Fibroblast of lung (primary cell): Measurements from ENCODE around the gene SUGP2. TPM values are rescaled to one million over a fixed set of nuclear protein-coding genes. Genes with fewer than 3 reads are reported as not detected.

Experiments
- DNase-seq, 2 donors: peaks; one replicate each; pipeline versions ENCODE4 v3.0.0 to v3.0.0-alpha.2; 2010; ENCODE audit warnings: low read depth in 2 of 2
- H2AFZ ChIP-seq: 2 replicates; pipeline ENCODE4 v1.5.1; 2012; ENCODE audit warnings: low read length, control low read depth, inconsistent platforms
- H3K27ac ChIP-seq: 2 replicates; pipeline ENCODE4 v1.5.1; 2011; ENCODE audit warnings: low read length, control low read depth; ENCODE audit not compliant: insufficient read depth
- H3K27me3 ChIP-seq: 2 replicates; pipeline ENCODE4 v1.5.1; 2011; ENCODE audit warnings: mild to moderate bottlenecking, low read length; ENCODE audit not compliant: control insufficient read depth, insufficient read depth
- H3K36me3 ChIP-seq: 2 replicates; pipeline ENCODE4 v1.5.1; 2011; ENCODE audit warnings: low read length; ENCODE audit not compliant: control insufficient read depth, insufficient read depth
- H3K4me1 ChIP-seq: 2 replicates; pipeline ENCODE4 v1.5.1; 2011; ENCODE audit warnings: low read length; ENCODE audit not compliant: control insufficient read depth, insufficient read depth; ENCODE audit errors: extremely low read depth
- H3K4me2 ChIP-seq: 2 replicates; pipeline ENCODE4 v1.5.1; 2011; ENCODE audit warnings: low read length, control low read depth; ENCODE audit not compliant: insufficient read depth; ENCODE audit errors: extremely low read depth
- H3K4me3 ChIP-seq, 4 experiments: fragments of 200-600 bp in 1 of 4; sonication (generic) in 1 of 4; replicated peaks in 1 of 4; 2 replicates each; pipeline ENCODE4 v1.5.1; 2011 to 2016; ENCODE audit warnings: low read length in 4 of 4, low read depth in 3 of 4, mild to moderate bottlenecking in 3 of 4, control low read depth in 2 of 4, inconsistent platforms in 1 of 4, mixed read lengths in 1 of 4; ENCODE audit not compliant: insufficient read depth in 1 of 4; ENCODE audit errors: control extremely low read depth in 1 of 4
- H3K79me2 ChIP-seq: 2 replicates; pipeline ENCODE4 v1.5.1; 2012; ENCODE audit warnings: mild to moderate bottlenecking, low read length, inconsistent platforms; ENCODE audit not compliant: control insufficient read depth, insufficient read depth
- H3K9ac ChIP-seq: 2 replicates; pipeline ENCODE4 v1.5.1; 2011; ENCODE audit warnings: mild to moderate bottlenecking, low read length, control low read depth; ENCODE audit not compliant: insufficient read depth
- H3K9me3 ChIP-seq: 2 replicates; pipeline ENCODE4 v1.5.1; 2012; ENCODE audit warnings: low read depth, low read length; ENCODE audit not compliant: control insufficient read depth, insufficient read depth
- H4K20me1 ChIP-seq: 2 replicates; pipeline ENCODE4 v1.5.1; 2011; ENCODE audit warnings: low read length; ENCODE audit not compliant: control insufficient read depth, insufficient read depth; ENCODE audit errors: extremely low read depth
- EZH2 ChIP-seq: IDR thresholded peaks from 2 replicates; pipeline ENCODE4 v1.5.1; 2012; ENCODE audit warnings: low read length, control low read depth, mild to moderate bottlenecking; ENCODE audit errors: missing control alignments
- polyA plus RNA-seq, 2 donors: library from polyadenylated mRNA; depleted of rRNA in 1 of 2; stranded (reverse) in 1 of 2; unstranded in 1 of 2; fragments of >200 nt; gene quantifications; 2 replicates each; pipeline ENCODE4 v1.2.1, GENCODE V29; 2011 to 2012; ENCODE audit warnings: missing spikeins in 1 of 2
- total RNA-seq: library from RNA; depleted of rRNA; stranded (reverse); fragments of >200 nt; gene quantifications from 2 replicates; pipeline ENCODE4 v1.2.1, GENCODE V29; 2014
- TF ChIP-seq, protein P1 (sequence below), 2 donors: IDR thresholded peaks in 1 of 2; conservative IDR thresholded peaks in 1 of 2; 1 replicate in 1 of 2; 2 replicates in 1 of 2; pipeline ENCODE4 v1.5.1; 2011 to 2012; ENCODE audit warnings: low read length in 2 of 2, control low read depth in 1 of 2, inconsistent platforms in 1 of 2, low read depth in 1 of 2, mild to moderate bottlenecking in 1 of 2

SUGP2 gene
- total and polyA plus RNA-seq, 2 donors (not counting 1 experiment from before 2014, with no cell fraction given) = 29.2 to 31.4 TPM

DNA sequence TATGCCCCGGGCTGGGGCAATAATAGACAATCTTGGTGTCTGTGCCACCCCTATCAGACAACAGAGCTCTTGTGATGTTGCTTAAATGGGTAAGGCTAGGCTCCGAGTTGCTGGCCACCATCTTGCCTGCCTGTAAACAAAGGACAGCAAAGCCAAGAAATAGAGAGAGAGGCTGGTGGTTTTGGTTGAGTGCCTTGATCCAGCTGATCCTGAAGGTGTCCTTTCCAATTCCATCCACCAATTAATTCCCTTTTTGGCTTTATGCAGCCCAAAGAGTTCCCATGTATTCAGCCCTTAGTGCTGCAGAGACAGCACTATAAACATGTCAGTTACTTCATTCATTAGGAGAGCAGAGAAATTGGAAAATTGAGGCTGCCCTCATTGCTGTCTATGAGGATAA, 50.6 kb downstream of the SUGP2 start:
- no peaks in the 10 kb centered on the region for H3K79me2 ChIP-seq
- TF ChIP-seq, protein P1, sequence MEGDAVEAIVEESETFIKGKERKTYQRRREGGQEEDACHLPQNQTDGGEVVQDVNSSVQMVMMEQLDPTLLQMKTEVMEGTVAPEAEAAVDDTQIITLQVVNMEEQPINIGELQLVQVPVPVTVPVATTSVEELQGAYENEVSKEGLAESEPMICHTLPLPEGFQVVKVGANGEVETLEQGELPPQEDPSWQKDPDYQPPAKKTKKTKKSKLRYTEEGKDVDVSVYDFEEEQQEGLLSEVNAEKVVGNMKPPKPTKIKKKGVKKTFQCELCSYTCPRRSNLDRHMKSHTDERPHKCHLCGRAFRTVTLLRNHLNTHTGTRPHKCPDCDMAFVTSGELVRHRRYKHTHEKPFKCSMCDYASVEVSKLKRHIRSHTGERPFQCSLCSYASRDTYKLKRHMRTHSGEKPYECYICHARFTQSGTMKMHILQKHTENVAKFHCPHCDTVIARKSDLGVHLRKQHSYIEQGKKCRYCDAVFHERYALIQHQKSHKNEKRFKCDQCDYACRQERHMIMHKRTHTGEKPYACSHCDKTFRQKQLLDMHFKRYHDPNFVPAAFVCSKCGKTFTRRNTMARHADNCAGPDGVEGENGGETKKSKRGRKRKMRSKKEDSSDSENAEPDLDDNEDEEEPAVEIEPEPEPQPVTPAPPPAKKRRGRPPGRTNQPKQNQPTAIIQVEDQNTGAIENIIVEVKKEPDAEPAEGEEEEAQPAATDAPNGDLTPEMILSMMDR (conservative IDR thresholded peaks at IDR 0.05 in 1 of 2, IDR thresholded peaks at IDR 0.05 in 1 of 2; ENCODE audit: low read depth in 1 of 2, low read length in 2 of 2) = no peak
- TF ChIP-seq EZH2 = no peak

DNA sequence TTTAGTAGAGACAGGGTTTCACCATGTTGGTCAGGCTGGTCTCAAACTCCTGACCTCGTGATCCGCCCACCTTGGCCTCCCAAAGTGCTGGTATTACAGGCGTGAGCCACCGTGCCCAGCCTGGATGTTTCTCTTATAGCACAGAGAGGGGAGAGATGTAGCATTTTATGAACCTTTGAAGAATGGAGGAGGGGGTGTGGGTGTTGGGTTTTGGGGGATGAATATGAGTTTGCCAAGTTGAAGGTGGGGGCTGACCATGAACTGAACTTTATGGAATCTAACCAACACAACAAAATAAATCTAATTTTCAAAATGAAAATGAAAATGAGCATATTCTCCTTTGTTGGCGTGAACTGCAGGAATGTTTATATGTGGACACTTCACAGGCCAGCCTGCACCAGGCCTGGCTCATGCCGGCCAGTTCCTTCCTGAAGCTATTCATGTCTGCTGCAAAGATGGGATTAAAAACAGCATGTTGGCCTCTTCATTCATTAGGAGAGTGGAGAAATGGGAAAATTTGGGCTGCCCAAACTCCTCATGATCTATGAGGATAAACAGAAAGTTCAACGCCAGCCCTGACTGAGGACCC, 52.8 kb downstream of the SUGP2 start:
- no peak for TF ChIP-seq EZH2
- DNase-seq = no peak
- Histone ChIP-seq H3K4me2 (no peak overlapping the region), H3K36me3 (no peaks in the 10 kb centered on the region), H3K27me3 (peaks cover 5% of the 10 kb centered on the region), H3K27ac (no peak overlapping the region), H3K4me3 (no peak overlapping the region), H2AFZ (no peak overlapping the region), H3K9ac (no peak overlapping the region), H3K79me2 (no peaks in the 10 kb centered on the region), H3K4me1 (no peaks in the 10 kb centered on the region), H4K20me1 (no peaks in the 10 kb centered on the region), H3K9me3 (no peaks in the 10 kb centered on the region)

More for the DNA sequence above, 50.6 kb downstream of the SUGP2 start:
- Histone ChIP-seq H3K27me3 (peaks cover 5% of the 10 kb centered on the region), H3K36me3 (no peaks in the 10 kb centered on the region), H2AFZ (no peak overlapping the region), H3K4me3 (no peak overlapping the region), H3K9ac (no peak overlapping the region), H4K20me1 (no peaks in the 10 kb centered on the region), H3K4me1 (no peaks in the 10 kb centered on the region), H3K4me2 (no peak overlapping the region), H3K9me3 (no peaks in the 10 kb centered on the region), H3K27ac (no peak overlapping the region)
- DNase-seq = no peak

DNA sequence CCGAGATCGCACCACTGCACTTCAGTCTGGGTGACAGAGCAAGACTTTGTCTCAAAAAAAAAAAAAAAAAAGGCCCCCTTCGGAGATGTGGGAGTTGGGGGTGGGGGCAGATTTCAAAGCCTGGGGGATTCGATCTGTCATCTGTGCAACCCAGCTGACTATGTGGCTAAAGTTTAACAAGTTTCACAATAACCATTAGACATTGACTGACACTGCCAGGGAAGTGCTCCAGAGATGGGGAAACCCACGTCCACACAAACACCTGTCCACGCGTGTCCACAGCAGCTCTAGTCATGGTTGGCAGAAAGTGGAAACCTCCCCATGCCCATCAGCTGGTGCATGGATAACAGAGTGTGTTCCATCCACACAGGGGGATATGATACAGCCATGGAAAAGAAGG, 54.7 kb downstream of the SUGP2 start:
- no peak overlapping the region for H2AFZ ChIP-seq
- H3K27me3 ChIP-seq = peaks cover 4% of the 10 kb centered on the region
- H3K79me2 ChIP-seq = no peaks in the 10 kb centered on the region
- no peaks in the 10 kb centered on the region for H4K20me1 ChIP-seq
- TF ChIP-seq, protein P1 (conservative IDR thresholded peaks at IDR 0.05 in 1 of 2, IDR thresholded peaks at IDR 0.05 in 1 of 2; ENCODE audit: low read depth in 1 of 2, low read length in 2 of 2) = no peak
- no peak for TF ChIP-seq EZH2
- no peak for DNase-seq
- no peak overlapping the region for H3K27ac ChIP-seq
- H3K4me2 ChIP-seq = no peak overlapping the region
- H3K4me3 ChIP-seq = no peak overlapping the region
- no peaks in the 10 kb centered on the region for H3K9me3 ChIP-seq
- H3K36me3 ChIP-seq = no peaks in the 10 kb centered on the region
- H3K9ac ChIP-seq = no peak overlapping the region
- H3K4me1 ChIP-seq = no peaks in the 10 kb centered on the region
